NAMALWA (cell line): ENCODE results near the gene CTNNAL1.

Experiments used
- DNase-seq: peaks from one replicate; pipeline ENCODE4 v3.0.0-alpha.2; 2015; ENCODE audit warnings: low spot score

The CTNNAL1 gene

DNA sequence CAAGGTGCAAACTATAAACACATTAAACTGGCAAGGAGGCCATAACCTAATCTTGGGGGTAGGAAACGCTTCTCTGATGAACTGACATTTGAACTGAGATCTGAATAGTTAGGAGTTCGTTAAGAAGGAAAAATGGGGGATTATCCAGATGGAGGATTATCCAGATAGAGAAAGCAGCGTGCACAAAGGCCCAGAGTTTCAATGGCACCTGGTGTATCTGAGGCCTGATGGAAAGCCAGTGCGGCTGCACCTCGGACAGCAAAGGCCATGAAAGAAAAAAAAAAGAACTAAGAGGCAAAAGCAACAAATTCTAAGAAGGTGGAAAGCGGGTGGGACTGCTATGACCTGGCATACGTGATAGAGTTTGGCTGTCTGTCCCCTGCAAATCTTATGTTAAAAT, 13.0 kb upstream of the CTNNAL1 start:
- DNase-seq = no peak

DNA sequence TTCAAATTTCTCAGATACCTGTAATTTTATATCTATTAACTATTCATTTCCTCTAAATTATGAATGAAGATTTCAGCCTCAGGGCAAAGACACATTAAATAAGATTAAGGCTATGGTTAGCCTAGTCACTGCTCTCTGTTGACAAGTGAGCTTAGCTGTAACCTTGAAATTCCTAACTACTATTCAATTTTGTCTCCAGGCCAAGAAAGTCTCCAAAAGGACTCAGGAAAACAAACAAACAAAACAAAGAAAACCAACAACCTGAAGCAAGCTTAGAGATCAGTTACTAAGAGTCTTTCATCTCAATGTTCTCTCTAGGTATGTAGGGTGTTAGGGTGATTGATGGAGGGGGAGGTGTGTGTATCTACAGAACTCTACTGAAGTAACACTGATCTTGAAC, 9.6 kb upstream of the CTNNAL1 start:
- no peak for DNase-seq

DNA sequence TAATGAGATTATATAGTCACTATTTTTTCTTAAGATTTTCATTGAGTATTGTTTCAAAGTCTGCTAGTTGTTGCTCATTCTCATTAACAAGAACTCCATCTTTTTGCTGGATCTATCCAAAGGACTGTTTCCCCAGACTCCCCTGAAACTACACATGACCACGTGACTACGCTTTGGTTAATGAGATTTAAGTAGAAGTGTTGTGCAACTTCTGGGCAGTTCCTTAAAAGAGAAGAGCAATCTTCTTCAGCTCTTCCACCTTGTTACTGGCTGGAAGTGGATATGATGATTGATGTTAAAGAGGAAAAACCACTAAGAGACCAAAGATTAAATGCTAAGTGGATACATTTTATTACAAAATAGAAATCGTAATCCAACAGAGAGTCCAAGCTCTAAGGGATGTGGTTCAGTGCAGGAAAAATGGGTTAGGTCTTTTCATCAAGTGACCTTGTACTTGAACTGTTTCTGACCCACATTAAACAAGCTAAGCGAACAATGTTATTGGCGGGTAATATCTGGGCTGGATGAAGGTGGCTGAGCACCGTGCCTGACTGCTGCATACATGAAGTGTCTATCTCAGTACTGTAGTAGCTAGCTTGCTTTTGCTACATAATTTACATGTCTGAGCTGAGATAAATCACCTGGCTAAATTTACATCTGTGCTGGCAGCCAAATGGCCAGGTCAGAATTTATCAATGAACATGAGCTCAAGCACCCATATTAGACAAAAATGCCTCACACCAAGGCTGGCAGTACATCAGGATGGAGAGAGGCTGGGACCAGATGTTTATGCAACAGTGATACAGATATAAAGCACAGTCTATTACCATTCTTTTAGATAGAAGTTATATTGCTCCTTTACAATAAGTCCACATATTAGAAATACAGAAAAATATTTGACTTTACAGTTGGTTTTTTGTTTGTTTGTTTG, 7.5 kb upstream of the CTNNAL1 start:
- DNase-seq = no peak

DNA sequence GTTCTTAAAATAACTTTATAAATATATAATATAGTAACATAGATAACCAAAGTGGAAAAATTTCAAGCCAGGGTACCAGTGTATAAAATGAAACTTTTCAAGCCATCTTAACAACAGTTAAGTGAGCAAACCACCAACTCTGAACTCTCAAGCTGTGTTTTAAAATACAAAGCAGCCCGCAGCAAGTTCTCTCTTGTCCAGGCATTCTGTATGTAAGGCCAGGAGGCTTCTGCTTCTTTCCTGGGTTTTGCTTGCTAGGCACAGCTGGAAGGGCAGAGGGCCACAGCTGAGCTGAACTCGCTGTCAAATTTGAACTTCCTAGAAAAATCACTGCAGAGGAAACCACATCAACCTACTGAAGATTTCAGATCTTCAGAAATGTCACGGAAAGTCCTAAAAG, 6.8 kb upstream of the CTNNAL1 start:
- no peak for DNase-seq

DNA sequence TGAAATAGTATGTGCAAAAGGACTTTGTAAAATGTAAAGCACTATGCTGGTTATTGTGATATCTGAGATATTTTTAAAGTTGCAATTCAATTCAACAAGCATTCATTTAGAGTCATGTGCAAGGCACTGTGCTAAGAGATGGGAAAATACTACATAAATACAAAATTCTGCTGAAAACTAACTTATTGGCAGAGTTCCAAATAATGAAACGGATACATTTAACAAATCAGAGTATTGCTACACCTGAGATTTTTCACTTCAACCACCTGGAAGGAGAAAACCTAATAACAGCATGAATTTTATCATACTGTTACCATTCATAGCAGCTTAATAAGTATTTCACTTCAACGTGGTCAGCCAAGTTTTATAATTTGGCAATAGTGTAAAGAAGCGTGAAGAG, 6.1 kb upstream of the CTNNAL1 start:
- DNase-seq = no peak

DNA sequence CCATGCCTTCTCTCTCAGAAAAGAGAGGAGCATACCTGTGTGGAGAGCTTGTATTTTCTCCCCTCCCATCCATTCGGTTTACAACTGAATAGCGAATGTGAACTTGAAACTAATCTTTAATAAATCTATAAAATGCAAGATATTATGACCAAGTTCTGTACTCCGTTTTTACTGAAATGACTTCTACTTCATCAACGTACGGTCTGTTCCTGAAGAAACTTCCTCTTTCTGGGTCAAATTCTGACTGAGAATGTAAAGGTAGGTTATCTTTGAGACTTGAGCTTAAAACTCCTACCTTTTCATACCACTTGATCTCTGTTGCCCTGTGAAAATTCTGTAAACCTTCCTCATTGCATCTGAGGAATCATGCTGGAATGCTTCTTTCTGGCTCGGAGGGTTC, 4.2 kb upstream of the CTNNAL1 start:
- no peak for DNase-seq

DNA sequence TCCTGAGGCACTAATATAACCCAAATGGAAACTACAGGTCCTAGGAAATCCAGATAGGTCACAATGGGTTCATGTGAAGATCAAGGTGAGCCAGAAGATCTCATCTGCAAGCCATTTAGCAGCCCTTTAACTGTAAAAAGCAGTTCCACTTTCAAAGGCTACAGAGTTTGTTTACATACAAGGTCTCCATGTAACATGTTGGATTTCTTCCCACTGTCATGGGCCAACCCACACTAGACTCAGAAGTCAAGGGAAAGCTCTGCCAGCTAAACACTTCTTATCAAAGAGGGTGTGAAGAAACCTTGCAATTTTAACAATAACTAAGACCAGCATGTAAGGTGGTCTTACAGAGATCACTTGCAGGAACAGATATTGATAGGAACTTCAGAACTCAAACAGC, 3.8 kb upstream of the CTNNAL1 start:
- no peak for DNase-seq

DNA sequence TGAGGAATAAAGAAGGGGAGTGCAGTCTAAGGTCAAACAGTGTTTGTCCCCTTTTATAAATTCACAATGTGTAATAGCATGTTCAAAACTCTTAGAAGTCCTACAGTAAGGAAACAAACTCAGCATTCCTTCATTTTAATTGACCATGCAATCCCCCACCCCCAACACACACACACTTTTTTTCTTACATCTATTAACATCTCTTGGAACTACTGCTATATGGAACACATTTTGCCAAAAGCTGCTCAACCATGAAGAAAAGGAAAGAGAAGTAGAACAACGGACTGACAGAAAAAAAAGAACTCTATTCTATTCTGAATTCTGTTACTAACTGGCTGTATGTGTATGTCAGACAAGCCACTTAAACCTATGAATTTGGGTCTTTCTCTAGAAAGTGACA, 2.8 kb upstream of the CTNNAL1 start:
- peak; percentile 16 for DNase-seq

DNA sequence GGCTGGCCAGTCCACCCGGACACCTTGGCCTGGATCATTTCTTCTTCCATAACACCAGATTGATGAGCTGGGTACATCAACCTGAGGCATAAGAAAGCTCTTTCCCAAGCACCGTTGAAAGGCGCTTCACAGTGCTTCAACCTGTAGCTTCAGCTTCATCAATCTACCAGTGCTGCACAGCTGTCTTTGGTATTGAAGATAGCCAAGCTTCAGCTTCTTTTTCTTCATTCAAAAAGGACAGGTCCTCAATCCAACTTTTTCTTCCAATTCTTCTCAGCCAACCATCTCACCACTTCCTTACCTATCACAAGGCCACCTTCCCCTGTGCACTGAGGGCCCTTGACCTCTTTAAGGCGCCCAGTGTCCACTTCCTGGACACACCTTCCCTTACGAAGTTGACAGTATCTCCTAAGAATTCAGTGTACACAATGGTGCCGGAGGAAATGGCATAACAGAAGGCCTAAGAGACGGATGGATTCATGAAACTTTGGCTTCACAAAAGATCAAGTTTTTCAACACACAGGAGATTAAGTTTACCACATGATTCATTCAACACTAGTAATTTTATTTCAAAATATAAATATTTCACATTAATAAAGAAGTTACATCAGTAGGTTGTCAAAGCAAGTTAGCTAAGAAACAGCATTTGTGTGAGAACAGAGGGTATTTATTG, 1.4 kb upstream of the CTNNAL1 start:
- peak; percentile 10 for DNase-seq

DNA sequence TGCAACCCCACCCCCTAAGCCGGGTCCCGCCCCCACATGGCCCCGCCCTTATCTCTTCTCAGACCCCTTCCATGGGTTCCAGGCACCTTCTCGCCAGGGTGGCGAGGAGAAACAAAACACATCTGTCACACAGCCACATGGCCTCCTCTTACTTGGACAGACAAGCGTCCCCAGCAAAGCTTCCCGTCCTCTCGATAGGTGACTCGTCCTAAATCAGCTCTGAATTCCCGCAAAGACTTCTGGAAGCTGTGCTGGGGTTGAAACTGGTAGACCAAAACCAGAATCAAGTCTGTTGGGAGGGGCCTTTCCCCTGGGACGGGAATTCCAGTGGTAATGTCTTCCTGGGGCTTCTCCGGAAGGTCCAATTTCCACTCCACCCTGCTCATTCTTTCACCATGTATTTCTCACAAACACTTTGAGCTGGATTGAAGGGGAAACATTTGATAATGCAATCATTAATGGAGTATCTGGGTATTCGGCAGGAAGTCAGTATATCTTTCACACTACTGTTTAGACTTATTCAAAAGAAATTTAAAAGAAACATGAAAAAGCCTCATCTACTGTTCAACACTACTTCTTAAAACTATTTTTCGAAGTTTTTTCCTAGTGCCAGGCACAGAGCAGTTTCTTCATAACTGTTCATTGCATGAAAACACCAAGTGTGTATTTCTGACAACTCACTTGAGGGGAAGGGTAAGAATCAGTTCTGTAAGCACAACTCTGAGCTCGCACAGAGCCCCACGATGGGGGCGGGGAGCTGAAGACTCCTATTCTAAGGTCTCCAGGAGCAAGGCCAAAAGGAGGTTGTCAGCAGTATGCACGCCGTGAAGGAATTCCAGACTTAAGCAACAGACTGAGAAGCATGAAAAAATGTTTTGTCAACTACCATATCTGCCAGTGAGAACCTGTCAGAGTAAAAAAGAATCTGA, 644 bp upstream of the CTNNAL1 start:
- peak; percentile 22 for DNase-seq

DNA sequence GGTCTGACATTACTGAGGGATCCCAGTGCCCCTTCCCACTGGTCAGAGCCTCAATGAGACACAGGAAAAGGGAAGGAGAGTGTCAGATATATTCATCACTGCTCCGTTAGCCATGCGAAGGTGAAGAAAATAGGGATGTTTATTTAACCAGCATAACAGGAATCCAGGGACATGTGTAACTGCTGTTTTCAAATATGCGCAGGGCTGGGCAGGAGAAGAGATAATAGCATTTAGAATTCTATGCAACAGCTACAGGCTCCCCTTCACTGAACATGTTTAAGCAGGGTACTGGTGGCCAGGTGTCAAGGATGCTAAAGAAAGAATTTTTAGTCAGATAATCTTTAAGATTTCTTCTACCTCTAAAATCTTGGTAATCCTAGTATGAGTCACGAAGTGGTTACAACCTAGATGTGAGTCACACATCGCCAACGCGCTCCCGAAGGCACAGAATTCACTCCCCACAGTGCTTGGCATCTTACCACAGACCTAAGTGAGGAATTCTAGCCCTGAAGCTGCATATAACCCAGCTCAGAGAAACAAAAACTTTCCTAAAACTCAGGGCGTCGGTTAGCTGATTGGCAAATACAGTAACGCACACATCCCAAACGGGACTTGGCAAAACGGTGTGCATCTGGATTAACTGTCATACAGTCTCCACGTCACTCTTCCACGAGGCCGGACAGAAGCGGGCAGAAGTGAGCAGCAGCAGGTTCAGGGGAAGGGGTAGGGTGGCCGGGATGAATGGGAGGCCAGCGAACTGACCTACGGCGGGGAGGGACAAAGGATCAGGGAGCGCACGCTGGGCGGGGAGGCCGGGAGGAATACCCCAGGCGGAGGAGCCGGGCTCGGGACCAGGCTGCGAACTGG, 1.1 kb downstream of the CTNNAL1 start:
- DNase-seq = peak; percentile 44

DNA sequence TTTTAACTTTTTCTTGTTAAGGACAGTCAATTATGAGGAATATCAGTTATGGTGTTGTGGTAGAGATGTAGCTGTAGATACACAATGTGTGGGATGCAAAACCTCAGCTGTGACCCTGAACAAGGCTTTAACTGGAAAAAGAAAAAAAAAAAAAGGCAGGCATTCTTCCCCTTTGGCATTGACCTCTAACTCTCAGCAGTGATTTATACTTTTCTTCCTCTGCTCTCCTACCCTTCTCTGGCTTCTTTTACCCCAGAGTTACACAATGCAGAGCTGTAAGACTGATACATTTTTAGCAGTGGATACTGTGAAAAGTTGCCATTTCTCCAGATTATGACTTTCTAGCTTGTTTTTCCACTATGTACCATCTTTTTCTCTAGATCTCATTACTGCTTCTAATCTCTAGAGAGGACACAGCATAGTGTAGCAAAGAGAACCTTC, 2.0 kb downstream of the CTNNAL1 start:
- peak; percentile 13 for DNase-seq

DNA sequence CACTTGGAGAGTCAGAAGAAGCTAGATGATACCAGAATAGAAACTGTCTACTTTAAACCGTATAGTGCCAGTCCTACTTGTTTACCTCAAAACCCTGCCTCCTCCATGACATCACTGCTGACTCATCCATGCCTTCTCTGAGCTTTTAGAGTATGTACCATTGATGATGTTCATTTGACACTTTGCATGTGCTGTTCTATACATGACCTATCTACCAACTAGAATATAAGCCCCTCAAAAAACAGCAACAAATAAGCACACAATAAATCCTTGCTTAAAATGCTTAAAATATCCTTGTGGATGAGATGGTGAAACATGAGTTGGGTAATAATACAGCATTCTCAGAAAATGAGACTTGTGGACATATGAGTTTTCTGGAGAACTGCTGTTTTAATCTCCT, 2.6 kb downstream of the CTNNAL1 start:
- DNase-seq = peak; percentile 72

DNA sequence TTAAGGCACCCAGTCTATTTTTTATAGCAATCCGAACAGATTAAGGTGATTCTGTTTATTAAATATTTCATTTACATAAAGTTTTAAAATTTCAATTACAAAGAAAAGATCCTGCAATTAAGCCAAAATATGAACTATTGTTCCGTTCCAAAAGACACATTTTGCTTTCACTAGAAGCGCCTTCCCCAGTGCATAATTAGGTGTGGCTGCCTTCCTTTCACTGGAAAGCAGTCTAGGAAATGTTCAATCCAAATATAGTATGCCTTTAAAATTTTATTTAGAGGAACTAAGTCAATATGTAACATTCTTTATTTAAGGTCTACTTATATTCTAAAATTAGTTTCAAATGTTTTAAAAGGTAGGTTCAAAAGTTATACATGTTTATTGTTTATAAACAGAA, 7.6 kb downstream of the CTNNAL1 start:
- DNase-seq = no peak

DNA sequence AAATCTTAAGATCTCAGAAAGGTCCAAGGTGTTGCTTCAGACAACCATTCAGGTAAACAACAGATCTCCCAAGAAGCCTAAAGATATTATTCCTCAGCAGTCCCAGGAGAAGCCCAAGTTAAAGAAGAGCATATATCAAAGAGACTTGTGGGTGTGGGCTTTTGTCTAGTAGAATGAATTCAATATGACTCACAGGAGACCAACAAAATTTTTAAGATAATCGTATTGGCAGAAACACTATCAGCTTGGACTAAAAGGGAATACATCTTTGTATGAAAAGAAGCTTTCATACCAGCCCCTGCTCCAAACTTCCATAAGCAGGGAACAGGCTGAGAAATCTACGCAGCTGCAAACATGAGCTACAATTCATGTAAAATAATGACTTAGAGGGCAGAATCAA, 10.2 kb downstream of the CTNNAL1 start:
- DNase-seq = no peak

DNA sequence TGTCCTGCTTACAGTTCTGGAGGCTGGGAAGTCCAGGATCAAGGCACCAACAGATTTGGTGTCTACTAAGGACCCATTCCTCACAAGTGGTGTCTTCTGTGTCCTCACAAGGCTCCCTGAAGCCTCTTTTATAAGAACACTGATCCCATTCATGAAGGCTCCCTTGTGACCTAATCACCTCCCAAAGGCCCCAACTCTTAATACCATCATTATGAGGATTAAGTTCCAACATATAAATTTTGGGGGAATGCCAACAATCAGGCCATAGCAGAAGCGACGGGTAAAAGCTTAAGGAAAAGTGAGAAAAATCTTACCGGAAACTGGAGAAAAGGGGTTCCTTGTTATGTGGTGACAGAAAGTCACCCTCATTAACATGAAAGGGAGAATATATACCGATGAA, 11.2 kb downstream of the CTNNAL1 start:
- no peak for DNase-seq

DNA sequence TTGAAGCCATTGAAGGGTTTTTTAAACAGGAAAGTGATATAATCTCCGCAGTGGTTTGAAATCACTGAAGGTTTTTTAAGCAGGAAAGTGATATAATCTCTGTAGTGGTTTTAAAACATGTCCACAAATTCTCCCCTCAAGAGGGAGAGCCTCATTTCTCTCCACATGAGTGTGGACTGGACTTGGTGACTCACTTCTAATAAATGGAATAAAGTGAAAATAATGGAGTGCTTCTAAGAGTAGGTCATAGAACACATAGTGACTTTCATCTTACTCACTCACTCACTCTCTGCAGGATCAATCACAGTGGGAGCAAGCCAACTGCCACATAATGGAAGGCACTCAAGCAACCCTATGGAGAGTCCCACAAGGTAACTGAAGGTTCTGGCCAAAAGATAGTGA, 12.0 kb downstream of the CTNNAL1 start:
- DNase-seq = no peak

DNA sequence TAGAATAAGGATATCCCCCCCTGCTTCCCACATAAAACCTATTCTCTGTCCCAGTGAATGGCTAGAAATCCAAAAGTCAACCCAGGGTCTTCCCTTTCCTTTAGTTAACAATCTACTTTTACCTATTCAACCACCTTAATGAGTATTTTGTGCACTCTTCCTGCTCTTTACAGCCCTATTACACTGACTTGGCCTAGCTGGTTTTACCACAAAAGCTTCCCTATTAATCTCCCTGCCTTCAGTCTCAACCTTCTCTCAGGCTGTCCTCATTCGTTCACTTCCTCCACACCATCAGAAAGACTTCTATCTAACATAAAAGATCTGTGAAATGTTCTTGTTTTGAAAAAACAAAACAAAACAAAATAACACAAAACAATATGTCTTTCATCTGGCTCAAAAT, 16.2 kb downstream of the CTNNAL1 start:
- DNase-seq = no peak

DNA sequence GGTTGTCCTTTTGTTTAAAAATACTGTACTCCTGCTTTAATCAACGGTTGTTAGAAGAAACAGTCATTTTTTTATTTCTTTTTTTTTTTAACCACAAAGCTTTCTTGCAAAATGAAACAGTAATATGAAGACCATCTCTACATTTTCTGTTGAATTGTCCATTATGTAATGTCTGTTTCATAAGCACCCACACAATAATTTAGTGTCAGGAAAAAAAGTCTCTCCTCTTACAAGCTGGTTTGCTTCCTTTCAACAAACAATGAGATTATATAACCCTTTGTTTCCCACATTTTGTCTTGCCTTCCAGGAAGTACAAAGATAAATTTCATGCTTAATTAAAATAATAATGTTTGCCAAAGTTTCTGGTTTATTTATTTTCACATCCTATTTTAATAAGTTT, 16.7 kb downstream of the CTNNAL1 start:
- no peak for DNase-seq

DNA sequence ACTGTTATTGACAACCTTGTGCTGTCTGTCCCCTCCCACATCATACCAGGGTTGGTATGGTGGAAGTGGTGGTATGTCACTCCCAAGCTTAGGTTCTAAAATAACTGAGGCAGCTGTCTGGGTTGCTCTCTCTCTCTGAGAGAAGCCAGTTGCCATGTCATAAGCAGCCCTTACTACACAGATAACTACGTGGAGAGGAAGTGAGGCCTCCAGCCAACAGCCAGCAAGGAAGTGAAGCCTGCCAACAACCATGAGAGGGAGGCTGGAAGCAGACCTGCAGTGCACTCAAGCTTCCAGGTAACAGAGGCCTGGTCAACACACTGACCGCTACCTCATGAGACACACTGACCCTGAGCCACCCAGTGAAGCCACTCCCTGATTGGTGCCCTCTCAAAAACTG, 18.6 kb downstream of the CTNNAL1 start:
- peak; percentile 14 for DNase-seq

DNA sequence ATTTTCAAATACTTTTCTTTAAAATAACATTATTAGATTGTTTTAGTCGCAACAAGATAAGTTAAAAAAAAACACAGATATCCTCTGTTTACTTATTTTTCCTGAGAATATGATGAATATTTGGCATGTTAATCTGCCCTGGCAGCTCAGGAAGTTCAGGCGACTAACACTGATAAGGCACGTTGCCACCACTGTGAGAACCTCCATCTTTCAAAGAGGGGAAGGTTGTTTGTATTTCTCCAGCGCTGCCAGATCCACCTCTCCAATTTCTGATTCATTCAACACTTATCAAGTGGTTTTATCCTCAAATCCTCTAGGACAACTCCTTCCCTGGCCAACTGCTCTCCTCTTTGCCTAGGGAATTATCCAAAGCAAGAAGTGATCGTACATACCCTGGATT, 21.8 kb downstream of the CTNNAL1 start:
- no peak for DNase-seq
